ENCODE measurements around the gene WNT7B.

WNT7B gene

GRCh38 chr22:45977003-45977411, at the start of gene WNT7B:
Gene WNT7B, minus strand, starts transcription at chr22:45977162. Its CDS starts 408 bp downstream, at chr22:45976754.
- DNase-seq (ENCODE audit: low read depth) = no peak

GRCh38 chr22:46025973-46026898, 49.3 kb upstream of the WNT7B start:
- no peak for DNase-seq (ENCODE audit: low read depth)

- DNase-seq (ENCODE audit: low read depth) = no peak
These were observed 48.4 kb upstream of the WNT7B start for GRCh38 chr22:46025225-46025972.

GRCh38 chr22:46024136-46024840, 47.3 kb upstream of the WNT7B start:
- DNase-seq (ENCODE audit: low read depth) = no peak

- no peak for DNase-seq (ENCODE audit: low read depth)
These were observed 46.6 kb upstream of the WNT7B start for GRCh38 chr22:46023558-46023981.

GRCh38 chr22:46022881-46023512, 46.0 kb upstream of the WNT7B start:
- no peak for DNase-seq (ENCODE audit: low read depth)

- no peak for DNase-seq (ENCODE audit: low read depth)
These were observed 44.6 kb upstream of the WNT7B start for GRCh38 chr22:46021577-46021976.

GRCh38 chr22:46019351-46019750, 42.4 kb upstream of the WNT7B start:
- no peak for DNase-seq (ENCODE audit: low read depth)

- no peak for DNase-seq (ENCODE audit: low read depth)
These were observed 41.9 kb upstream of the WNT7B start for GRCh38 chr22:46018859-46019258.

GRCh38 chr22:46017166-46017565, 40.2 kb upstream of the WNT7B start:
- DNase-seq (ENCODE audit: low read depth) = no peak

- DNase-seq (ENCODE audit: low read depth) = peak; percentile 72
These were observed 36.8 kb upstream of the WNT7B start for GRCh38 chr22:46013460-46014416.

GRCh38 chr22:46012881-46013281, 35.9 kb upstream of the WNT7B start:
- no peak for DNase-seq (ENCODE audit: low read depth)

- DNase-seq (ENCODE audit: low read depth) = no peak
These were observed 35.4 kb upstream of the WNT7B start for GRCh38 chr22:46012182-46012880.

GRCh38 chr22:46011627-46012181, 34.7 kb upstream of the WNT7B start:
- DNase-seq (ENCODE audit: low read depth) = no peak

GRCh38 chr22:46010951-46011626, 34.1 kb upstream of the WNT7B start:
- DNase-seq (ENCODE audit: low read depth) = no peak

- DNase-seq (ENCODE audit: low read depth) = no peak
These were observed 33.4 kb upstream of the WNT7B start for GRCh38 chr22:46010207-46010867.

- no peak for DNase-seq (ENCODE audit: low read depth)
These were observed 32.8 kb upstream of the WNT7B start for GRCh38 chr22:46009730-46010129.

- DNase-seq (ENCODE audit: low read depth) = no peak
These were observed 32.1 kb upstream of the WNT7B start for GRCh38 chr22:46008836-46009596.

All from stimulated activated CD8-positive, alpha-beta memory T cell treated with anti-CD3 and anti-CD28 coated beads, Interleukin-15, amount 100 ng/mL, for 24 hours (primary cell).